ENCODE measurements around the gene SNTG2.

The SNTG2 gene

DNA sequence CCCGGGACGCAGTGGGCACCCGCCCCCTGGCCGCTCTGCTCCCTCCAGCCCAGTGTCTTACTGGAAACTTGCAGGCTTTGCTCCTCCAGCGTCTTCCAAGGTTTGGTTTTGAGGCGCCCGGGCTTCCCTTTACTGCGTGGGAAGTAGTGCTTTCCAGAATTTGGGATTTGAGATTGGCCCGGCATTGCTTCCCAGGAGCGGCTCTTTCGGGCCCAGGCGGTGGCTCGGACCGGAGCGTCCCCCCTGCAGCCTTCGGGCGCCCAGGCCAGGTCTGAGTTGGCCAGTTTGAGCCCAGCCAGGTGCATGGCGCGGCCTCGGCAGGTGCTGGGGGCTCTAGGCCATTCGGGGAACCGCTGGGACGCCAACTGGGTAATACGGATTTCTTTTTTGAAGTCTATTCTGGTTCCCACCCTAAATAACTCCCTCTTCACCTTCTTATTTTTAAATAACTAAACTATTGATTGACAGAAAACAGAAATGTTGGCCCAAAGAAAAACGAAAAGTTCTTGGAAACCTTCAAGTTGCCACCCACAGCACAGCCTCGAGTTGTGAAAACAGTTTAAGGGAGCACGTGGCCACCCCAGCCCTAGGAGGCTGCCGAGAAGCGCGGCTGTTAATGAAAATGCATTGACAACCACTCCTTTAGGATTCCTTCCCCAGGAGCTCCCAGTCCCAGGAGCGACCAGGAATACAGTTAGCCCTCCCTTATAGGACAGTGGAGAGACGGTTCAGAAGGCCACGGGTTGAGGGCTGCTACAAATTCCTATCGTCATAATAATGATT, 766 bp downstream of the SNTG2 start:
- TF ChIP-seq SIN3A (IDR thresholded peaks at IDR 0.05; ENCODE audit: borderline replicate concordance, insufficient read depth, low read length), result no peak
- TF ChIP-seq, protein P1, sequence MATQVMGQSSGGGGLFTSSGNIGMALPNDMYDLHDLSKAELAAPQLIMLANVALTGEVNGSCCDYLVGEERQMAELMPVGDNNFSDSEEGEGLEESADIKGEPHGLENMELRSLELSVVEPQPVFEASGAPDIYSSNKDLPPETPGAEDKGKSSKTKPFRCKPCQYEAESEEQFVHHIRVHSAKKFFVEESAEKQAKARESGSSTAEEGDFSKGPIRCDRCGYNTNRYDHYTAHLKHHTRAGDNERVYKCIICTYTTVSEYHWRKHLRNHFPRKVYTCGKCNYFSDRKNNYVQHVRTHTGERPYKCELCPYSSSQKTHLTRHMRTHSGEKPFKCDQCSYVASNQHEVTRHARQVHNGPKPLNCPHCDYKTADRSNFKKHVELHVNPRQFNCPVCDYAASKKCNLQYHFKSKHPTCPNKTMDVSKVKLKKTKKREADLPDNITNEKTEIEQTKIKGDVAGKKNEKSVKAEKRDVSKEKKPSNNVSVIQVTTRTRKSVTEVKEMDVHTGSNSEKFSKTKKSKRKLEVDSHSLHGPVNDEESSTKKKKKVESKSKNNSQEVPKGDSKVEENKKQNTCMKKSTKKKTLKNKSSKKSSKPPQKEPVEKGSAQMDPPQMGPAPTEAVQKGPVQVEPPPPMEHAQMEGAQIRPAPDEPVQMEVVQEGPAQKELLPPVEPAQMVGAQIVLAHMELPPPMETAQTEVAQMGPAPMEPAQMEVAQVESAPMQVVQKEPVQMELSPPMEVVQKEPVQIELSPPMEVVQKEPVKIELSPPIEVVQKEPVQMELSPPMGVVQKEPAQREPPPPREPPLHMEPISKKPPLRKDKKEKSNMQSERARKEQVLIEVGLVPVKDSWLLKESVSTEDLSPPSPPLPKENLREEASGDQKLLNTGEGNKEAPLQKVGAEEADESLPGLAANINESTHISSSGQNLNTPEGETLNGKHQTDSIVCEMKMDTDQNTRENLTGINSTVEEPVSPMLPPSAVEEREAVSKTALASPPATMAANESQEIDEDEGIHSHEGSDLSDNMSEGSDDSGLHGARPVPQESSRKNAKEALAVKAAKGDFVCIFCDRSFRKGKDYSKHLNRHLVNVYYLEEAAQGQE (IDR thresholded peaks at IDR 0.05; ENCODE audit: insufficient read depth in 1 of 2, low read depth in 2 of 2, low read length in 2 of 2), result no peak
- TF ChIP-seq FOXP2 (optimal IDR thresholded peaks at IDR 0.05; ENCODE audit: borderline replicate concordance, extremely low read depth, extremely low read length, insufficient read depth), result no peak
- TF ChIP-seq POLR2AphosphoS5 (IDR thresholded peaks at IDR 0.05; ENCODE audit: low read depth, low read length), result no peak
- TF ChIP-seq TAF1 (IDR thresholded peaks at IDR 0.05; ENCODE audit: borderline replicate concordance, insufficient read depth, low read length), result no peak

DNA sequence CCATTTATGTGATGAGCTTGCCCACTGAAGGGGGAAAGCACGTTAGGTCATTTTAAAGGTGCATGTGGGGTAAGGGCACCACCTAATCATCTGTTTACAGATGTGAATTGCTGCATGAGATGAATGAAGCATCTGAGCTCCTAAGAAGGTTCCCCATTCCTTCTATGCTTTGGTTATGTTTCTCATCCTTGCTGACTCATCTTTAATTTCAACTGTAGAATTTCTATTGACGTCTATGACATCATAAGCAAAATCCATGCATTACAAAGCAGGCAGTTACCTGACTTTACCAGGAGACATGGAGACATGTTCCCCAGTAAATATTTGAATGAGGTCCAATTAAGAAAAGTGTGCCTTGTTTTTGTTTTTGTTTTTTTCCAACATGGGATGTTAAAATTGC, 2.8 kb downstream of the SNTG2 start:
- TF ChIP-seq SIN3A (IDR thresholded peaks at IDR 0.05; ENCODE audit: borderline replicate concordance, insufficient read depth, low read length) (no peak), FOXP2 (optimal IDR thresholded peaks at IDR 0.05; ENCODE audit: borderline replicate concordance, extremely low read depth, extremely low read length, insufficient read depth) (no peak), POLR2AphosphoS5 (IDR thresholded peaks at IDR 0.05; ENCODE audit: low read depth, low read length) (no peak), TAF1 (IDR thresholded peaks at IDR 0.05; ENCODE audit: borderline replicate concordance, insufficient read depth, low read length) (no peak)
- TF ChIP-seq, protein P1 (IDR thresholded peaks at IDR 0.05; ENCODE audit: insufficient read depth in 1 of 2, low read depth in 2 of 2, low read length in 2 of 2), result no peak

DNA sequence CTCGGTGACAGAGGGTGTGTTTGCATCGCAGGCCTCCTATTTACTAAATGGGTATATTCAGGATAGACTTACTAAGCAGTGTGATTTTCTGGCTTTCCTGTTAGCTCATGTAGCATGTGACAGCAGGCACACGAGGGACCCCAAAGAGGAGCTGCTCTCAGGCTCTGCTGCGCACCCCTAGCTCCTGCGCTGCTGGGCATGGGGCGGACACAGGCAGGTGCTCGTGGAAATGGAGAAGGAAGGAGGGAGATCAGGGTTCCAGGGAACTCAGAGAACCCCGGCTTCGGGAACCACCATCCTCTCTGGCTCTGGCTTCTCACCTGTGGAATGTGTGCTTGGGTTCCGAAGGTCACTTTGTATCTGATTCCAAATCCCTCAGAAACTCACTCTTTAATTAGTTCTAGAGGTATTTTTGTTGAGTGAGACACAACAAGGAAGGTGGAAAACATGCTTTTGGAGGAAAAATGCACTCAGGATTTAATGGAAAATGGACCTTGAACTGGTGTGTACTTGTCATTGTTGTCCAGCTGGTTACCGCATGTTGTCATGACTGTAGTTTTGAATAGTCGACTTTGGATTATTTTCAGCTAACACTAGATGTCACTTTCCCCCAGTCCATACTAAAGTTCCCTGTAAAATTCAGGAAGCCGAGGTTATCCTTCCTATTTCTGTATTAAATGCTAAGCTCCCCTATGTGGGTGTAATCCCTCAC, 3.5 kb downstream of the SNTG2 start:
- no peak for TF ChIP-seq FOXP2 (optimal IDR thresholded peaks at IDR 0.05; ENCODE audit: borderline replicate concordance, extremely low read depth, extremely low read length, insufficient read depth)
- TF ChIP-seq POLR2AphosphoS5 (IDR thresholded peaks at IDR 0.05; ENCODE audit: low read depth, low read length), result no peak
- TF ChIP-seq, protein P1 (IDR thresholded peaks at IDR 0.05; ENCODE audit: insufficient read depth in 1 of 2, low read depth in 2 of 2, low read length in 2 of 2), result no peak
- TF ChIP-seq TAF1 (IDR thresholded peaks at IDR 0.05; ENCODE audit: borderline replicate concordance, insufficient read depth, low read length), result no peak
- no peak for TF ChIP-seq SIN3A (IDR thresholded peaks at IDR 0.05; ENCODE audit: borderline replicate concordance, insufficient read depth, low read length)

DNA sequence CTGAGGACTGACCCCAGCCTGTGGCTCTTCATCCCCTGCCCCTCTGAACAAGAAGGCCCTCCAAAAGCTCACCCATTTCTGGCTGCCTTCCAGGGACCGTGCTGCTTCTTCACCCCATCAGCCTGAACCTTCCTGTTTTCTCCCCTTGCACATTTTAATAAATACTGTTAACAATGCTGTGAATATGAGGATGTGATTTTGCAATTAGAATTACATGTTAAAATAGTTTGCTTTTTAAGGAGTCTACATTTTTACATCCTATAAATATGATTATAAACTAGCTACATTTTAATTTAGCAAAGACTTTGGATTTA, 4.0 kb downstream of the SNTG2 start:
- TF ChIP-seq, protein P1 (IDR thresholded peaks at IDR 0.05; ENCODE audit: insufficient read depth in 1 of 2, low read depth in 2 of 2, low read length in 2 of 2), result no peak
- TF ChIP-seq POLR2AphosphoS5 (IDR thresholded peaks at IDR 0.05; ENCODE audit: low read depth, low read length) (no peak), SIN3A (IDR thresholded peaks at IDR 0.05; ENCODE audit: borderline replicate concordance, insufficient read depth, low read length) (no peak), FOXP2 (optimal IDR thresholded peaks at IDR 0.05; ENCODE audit: borderline replicate concordance, extremely low read depth, extremely low read length, insufficient read depth) (no peak), TAF1 (IDR thresholded peaks at IDR 0.05; ENCODE audit: borderline replicate concordance, insufficient read depth, low read length) (no peak)
